GM19240 (cell line): ENCODE measurements around the gene CSE1L.
"Not testable (repeated sequence)": the region's sequence is repeated elsewhere in the genome, so short reads cannot be mapped to it uniquely, and the experiment has no call there.

ENCODE experiments used
- DNase-seq: peaks from one replicate; pipeline ENCODE4 v3.0.0; 2011; ENCODE audit warnings: low spot score; ENCODE audit not compliant: insufficient read length

The CSE1L gene

DNA sequence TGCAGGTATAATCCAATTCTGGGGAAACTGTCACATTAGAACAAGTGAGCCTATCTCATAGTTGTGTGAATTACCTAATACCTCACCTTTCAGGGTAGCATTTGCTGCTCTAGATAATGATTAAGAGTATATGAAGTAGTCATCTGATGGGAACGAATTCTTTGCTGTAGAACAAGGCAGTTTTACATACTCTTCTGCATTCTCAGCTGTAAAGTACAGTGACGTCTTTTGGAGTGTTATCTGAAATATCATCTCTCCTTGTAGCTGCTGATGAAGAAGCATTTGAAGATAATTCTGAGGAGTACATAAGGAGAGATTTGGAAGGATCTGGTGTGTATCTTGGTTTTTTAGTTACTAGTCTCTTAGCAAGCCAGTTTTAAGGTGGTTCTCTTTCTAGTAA lies 28.4 kb downstream of the CSE1L start:
- DNase-seq, result no peak

DNA sequence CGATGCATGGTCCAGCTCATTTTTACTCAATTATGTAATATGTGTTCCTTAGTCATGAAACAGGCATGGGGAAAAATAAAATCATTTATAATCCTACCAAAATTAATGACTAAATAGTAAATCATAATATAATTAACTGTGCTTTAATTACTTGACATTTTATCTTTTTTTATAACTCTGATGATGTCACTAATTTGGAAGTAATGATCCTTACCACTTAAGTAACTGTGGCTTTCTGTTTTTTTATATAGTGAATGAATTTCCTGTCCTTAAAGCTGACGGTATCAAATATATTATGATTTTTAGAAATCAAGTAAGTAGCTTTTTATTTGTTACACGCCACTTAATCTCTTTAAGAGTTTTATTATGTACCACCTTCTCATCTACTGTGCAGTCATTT lies 32.2 kb downstream of the CSE1L start:
- no peak for DNase-seq

DNA sequence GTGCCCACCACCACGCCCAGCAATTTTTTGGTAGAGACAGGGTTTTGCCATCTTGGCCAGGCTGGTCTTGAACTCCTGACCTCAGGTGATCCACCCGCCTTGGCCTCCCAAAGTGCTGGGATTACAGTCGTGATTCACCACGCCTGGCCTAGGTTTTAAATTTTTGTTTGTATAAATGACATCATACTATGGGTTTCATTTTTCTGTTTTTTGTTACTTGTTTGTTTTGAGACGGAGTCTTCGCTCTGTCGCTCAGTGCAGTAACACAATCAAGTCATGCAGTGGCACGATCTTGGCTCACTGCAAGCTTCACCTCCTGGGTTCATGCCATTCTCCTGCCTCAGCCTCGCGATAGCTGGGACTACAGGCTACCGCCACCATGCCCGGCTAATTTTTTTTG lies 36.2 kb downstream of the CSE1L start:
- DNase-seq, result not testable (repeated sequence)

DNA sequence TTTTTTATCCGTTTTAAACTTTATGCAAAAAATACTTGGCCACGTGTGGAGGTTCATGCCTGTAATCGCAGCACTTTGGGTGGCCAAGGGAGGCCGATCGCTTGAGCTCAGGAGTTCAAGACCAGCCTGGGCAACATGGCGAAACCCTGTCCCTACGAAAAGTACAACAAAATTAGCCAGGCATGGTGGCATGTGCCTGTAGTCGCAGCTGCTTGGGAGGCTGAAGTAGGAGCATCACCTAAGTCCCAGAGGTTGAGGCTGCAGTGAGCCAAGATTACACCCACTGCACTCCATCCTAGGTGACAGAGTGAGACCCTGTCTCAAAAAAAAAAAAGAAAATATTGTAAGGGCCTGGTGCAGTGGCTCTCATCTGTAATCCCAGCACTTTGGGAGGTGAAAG lies 45.0 kb downstream of the CSE1L start:
- DNase-seq, result no peak

DNA sequence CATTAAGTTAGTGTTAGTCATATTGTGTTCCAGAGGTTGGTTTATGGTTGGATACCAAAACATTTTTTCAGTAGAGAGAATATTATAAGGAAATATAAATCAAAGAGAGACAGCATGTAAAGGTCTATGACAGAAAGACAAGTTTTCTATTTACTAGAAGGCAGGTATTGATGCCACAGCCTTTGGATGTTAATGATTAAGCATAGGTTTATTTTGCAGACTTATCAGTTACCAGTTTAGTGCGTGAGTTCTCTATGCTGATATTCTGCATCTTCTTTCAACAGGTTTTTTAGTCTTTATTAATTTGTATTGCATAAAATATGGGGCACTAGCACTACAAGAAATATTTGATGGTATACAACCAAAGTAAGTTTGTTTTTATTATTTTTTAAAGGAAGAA lies 45.6 kb downstream of the CSE1L start:
- DNase-seq, result no peak

DNA sequence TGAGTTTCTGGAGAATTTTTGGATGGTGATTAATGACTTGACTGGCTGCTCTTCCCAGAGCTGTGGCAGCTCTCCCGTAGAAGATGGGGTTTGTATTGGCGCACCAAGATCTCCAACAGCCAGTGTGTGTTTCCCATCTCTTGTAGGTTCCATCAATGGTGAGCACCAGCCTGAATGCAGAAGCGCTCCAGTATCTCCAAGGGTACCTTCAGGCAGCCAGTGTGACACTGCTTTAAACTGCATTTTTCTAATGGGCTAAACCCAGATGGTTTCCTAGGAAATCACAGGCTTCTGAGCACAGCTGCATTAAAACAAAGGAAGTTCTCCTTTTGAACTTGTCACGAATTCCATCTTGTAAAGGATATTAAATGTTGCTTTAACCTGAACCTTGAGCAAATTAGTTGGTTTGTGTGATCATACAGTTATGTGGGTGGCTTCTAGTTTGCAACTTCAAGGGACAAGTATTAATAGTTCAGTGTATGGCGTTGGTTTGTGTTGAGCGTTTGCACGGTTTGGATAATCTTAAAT lies 50.2 kb downstream of the CSE1L start:
- DNase-seq, result no peak

DNA sequence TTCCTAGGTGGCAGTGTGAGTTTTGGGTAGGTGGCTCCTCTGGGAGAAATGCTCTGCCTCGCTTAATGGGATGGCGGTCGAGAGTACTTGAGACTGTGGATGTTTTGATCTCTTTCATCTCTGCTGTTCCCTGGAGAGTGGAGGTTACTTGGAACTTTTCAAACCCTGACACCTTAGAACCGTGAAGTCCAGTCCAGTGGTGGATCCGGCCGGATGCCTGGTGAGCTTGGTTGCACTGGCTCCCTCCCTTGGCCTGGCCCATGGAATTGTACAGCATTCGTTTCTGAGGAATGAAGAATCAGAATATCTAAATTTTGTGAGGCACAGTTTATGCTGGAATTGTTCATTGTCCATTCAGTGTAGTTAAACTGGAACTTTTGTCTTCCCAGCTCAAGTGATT lies 51.0 kb downstream of the CSE1L start:
- DNase-seq, result no peak

DNA sequence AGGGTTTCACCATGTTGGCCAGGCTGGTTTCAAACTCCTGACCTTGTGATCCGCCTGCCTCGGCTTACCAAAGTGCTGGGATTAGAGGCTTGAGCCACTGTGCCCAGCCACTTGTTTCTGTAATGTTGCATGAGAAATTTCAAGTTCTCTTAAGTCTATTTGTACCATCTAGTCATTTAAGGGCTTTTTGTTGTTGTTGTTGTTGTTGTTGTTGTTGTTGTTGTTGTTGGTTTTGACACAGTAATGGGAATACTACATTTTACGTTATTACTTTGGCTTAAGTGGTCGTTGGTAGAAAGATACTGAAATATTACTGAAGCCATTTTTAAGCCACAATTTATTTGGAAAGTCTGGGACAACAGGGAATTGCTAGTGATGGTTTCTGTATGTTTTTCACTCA lies 52.0 kb downstream of the CSE1L start:
- DNase-seq, result no peak

DNA sequence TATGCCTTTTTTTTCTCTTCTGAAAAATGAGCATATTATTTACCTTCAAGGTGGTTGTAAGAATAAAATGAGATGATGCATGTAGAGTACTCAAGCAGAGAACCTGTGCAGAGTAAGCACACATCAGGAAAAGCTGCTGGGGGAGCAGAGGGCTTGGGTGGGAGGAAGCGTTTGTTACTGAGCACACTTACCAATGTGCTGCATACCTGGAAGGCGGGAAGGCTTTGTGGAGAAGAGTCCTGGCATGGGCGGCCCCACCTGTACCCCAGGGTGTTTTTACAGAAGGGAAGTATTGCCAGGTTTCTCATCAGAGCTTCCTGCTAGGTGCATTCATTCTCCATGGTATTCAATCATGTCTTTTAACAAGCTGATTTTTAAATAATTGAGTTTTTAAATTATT lies 52.9 kb downstream of the CSE1L start:
- no peak for DNase-seq

DNA sequence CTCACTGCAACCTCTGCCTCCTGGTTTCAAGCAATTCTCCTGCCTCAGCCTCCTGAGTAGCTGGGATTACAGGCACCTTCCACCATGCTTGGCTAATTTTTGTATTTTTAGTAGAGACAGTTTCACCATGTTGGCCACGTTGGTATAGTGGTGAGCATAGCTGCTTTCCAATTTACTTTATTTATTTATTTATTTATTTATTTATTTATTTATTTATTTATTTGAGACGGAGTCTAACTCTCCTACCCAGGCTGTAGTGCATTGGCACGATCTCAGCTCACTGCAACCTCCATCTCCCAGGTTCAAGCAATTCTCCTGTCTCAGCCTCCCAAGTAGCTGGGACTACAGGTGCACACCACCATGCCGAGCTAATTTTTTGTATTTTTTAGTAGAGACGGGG lies 54.2 kb downstream of the CSE1L start:
- DNase-seq, result not testable (repeated sequence)

DNA sequence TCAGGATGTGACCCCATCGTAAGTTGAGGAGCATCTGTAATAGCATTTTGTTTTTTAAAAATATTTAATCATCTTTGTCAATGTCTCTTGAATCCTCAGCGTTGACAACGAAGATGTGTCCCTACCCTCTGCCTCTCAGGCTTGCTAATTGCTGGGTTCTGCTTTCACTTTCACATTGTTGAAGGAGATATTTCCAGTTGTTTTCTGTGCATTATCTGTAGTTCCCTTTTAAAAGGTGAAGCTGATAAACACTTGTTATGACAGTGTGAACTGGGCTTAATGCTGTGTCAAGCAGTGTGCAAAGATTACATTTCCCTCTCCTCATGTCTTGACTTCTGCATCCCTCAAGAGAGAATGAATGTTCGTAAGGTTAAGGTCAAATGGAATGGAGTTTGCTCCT lies 54.9 kb downstream of the CSE1L start:
- no peak for DNase-seq

DNA sequence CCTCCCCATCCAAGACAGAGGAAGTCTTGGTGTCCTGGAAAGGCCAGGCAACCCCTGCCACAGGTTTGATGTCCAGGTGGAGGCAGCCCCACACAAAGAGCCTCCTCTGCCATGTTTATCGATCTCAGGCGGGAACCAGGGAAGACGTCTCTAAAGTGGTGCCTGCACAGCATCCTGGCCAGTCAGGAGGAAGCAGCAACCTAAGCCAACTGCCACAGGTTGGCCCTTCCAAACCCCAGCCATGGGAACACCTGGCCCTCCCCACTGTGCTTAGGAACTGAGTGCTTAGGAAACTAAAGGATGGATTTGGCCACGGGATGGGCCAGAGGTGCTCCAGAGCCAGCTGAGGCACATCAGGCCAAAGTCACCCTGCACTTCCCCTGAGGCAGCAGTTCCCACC lies 56.9 kb downstream of the CSE1L start:
- no peak for DNase-seq

DNA sequence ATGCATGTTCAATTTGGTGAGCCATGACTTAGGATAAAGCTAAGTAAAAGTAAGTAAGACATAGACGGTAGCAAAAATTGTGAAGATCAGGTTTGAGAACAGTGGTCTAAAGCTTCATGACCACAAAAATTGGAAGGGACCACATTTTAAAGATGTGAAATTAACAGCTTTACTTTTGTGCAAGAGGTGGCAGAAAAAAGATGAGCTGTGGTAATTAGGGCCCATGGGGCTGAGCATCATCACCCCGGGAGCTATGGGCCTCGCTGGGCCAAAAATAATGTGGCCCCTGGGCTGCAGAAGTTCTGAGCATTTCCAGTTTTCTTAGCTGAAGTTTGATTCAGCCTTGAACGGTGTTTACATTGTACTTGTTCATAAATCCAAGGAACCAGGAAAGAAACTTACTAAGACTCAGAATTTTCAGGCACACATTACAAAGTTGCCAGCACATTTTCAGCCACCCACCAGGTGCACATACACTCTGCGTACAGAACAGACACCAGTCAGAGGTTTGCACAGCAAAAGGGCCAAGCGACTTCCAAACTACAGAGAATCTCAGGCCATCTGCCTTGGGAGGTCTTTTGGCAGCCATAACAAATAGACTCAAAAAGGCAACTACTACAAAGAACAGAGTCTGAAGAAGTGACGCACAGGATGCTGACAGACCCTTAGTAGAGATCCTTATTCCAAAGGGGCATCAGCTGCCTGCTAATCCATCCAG lies 57.7 kb downstream of the CSE1L start:
- DNase-seq, result no peak

DNA sequence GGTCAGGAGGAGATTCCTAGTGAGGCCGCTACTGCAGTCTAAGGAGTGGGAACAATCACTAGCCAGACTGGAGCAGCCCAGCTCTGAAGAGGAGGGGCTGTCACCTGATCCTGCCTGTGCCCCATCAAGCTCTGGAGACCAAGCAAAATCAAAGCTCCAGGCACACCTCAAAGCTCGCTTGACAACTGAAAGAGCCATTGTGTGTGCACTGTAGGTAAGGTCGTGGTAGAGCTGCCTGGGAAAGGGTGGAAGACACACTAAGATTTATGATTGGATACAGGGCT lies 58.2 kb downstream of the CSE1L start:
- DNase-seq, result no peak

DNA sequence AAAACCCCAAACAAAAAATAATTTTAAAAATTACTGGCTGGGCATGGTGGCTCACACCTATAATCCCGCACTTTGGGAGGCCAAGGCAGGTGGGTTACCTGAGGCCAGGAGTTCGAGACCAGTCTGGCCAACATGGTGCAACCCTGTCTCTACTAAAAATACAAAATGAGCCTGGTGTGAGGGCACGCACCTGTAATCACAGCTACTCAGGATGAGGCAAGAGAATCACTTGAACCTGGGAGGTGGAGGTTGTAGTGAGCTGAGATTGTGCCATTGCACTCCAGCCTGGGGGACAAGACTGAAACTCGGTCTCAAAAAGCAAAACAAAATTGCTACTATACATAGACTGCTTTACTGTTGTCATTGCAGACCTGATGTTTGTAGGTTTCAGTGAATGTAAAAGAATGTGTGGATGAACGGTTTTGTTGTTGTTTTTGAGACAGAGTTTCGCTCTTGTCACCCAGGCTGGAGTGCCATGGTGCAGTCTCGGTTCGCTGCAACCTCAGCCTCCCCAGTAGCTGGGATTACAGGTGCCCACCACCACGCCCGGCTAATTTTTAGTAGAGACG lies 59.0 kb downstream of the CSE1L start:
- DNase-seq, result not testable (repeated sequence)

DNA sequence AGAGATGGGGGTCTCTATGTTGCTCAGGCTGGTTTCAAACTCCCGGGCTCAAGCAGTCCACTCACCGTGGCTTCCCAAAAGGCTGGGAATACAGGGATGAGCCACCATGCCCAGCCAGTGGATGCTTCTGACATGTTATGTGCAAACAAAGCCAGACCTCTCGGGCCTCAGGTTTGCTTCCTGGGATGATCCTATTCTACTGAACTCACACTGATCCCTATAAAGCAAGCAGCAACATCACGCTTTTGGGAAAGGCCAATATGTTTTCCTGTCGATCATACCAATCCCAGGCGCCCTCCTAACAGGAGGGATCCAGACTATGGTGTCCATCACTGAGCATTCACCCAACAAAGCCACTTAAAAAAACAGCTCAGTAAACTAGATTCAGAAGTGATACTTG lies 60.2 kb downstream of the CSE1L start:
- no peak for DNase-seq

DNA sequence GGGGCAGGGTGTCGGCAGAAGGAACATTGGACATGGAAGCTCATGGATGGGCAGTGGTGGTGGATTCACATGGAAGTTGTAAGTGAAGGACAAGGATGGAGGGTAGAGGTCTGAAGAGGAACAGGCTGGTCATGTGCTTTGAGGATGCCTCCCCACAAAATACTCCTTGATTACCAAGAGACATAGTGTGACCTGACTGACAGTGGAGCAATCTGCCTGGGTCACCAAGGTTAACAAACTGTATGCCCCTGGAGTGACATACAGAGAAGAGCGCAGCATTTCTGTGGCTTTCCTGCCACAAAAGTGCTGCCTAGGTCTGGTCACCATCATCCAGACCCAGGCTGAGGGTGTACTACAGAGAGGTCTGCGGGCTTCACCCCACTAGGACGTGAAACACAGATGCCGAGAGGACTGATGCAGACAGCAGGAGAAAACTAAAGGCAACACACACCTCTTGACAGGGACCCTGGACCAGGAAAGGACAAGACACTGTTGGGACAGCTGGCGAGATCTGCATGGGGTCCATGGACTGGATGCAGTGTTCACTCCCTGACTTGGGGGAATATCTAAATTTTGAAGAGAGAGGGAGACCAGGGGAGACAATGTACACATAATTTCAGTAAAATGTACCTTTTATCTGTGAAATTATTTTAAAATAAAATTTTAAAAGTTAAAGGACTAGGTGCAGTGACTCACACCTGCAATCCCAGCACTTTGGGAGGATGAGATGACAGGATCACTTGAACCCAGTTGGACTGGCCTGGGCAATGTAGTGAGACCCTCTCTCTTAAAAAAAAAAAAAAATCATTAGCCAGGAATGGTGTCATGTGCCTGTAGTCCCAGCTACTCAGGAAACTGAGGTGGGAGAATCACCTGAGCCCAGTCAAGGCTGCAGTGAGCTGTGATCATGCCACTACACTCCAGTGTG lies 64.9 kb downstream of the CSE1L start:
- no peak for DNase-seq

DNA sequence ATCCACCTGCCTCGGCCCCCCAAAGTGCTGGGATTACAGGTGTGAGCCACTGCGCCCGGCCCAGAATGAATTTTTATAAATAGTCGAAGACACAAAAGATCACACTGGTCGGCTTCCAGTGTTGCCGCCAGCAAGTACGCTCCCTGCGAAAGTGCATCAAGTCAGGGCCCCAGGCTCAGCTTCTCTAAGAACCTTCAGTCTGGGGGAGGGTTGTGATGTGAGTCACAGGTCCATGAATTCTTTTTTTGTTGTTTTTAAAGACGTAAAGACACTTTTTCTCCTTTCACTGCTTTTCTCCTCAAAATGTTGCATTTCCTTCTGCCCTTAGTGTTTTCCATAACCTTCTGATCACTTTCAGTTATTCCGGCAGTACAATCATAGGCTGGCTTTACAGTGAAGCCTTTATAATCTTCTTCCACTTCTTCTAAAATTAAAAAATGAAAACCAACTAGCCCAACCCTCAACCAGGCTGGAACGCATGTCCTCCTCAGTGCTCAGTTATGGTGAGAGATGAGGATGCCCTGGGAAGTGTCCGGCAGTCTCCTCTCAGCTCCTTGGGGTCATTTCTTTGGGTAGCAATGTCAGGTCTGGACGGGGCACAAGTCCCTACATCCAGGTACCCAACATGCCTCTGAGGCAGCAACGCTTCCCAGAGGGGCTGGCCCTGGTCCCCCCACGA lies 66.6 kb downstream of the CSE1L start:
- no peak for DNase-seq

DNA sequence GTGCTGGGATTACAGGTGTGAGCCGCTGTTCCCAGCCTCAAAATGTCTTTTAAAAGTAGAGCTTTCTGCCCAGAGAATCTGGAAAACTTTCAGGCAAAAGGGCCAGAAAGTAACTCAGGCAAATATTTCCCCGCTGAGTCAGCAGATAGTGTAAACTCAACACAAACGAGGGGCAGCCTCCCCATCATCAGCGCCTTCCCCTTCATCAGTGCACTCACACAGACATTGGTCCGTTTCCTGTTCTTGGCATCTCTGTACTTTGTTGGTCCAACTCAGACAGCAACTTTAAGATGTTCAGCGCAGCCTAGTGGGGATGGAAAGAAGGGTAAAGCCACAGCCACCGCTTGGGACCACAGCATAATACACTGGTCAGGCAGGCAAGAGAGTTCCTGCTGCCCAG lies 69.5 kb downstream of the CSE1L start:
- no peak for DNase-seq

DNA sequence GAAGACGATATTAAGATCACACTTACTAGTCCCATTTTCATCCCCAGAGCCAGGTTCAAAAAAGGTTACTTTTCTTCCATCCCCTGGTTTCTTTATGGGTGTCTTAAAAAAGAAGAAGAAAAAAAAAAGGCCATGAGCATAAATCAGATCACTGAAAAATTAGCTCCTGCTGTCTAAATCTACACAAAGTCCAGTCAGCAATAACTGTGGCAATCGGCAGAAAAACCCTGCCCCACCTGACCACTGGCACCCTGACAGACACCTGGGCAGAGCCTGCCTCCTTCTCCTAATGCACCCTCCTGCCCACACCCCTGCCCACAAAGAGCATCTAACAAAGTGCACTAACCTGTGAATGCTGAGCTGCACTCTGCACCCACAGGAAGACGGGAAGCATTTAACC lies 72.2 kb downstream of the CSE1L start:
- DNase-seq, result no peak

DNA sequence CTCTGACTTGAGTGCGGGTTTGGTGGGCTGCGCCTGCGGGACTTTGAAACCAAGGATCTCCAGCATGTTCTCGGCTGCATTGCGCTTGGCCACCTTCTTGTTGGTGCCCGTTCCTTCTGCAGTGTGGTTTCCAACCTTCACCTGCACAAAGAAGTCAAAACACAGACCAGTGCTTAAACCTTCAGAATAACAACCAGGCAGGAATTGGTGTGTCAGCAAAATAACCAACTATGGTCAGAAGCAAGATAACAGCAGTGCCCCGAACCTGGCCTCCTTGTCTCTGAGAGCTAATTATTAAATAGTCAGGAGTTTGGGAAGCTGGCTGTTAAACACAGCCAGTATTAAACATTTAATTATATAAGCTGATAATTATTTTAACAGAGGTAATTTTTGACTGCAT lies 73.9 kb downstream of the CSE1L start:
- no peak for DNase-seq

DNA sequence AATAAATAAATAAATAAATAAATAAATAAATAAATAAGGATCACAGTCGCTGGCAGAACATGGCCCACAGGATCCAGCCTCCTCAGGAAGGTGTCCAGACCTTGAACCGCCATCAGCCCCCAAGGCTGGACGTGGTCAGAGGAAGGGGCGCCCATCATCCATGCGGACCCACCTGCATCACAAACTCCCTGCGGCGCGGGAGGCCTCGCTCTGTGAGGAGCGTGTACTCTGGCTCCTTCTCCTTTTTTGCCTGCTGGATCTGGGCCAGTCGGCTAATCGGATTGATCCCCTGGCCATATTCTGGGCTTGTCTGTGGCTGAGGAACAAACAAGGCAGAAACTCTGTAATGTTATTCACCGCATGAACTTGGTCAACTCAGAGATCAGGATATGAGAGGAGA lies 76.8 kb downstream of the CSE1L start:
- DNase-seq, result no peak
